KOPT-K1 (cell line): ENCODE results near the gene VIPR2.
A peak's percentile ranks its signal among the peaks of the same experiment; 100 is the strongest.
"Not testable (repeated sequence)": the region's sequence is repeated elsewhere in the genome, so short reads cannot be mapped to it uniquely, and the experiment has no call there.

Experiments
- H3K27ac ChIP-seq: fragments of 200-600 bp; sonication (generic); 2 replicates; pipeline ENCODE4 v1.5.1; 2016; ENCODE audit warnings: antibody characterized with exemption, mild to moderate bottlenecking, low read depth, low read length; ENCODE audit not compliant: poor library complexity, severe bottlenecking
- H3K36me3 ChIP-seq: fragments of 200-600 bp; sonication (generic); 2 replicates; pipeline ENCODE4 v1.5.1; 2017; ENCODE audit warnings: antibody characterized with exemption, mild to moderate bottlenecking, low read length, moderate library complexity; ENCODE audit not compliant: insufficient read depth
- H3K9me3 ChIP-seq: fragments of 200-600 bp; sonication (generic); 2 replicates; pipeline ENCODE4 v1.5.1; 2017; ENCODE audit warnings: antibody characterized with exemption, low read length, mild to moderate bottlenecking; ENCODE audit not compliant: insufficient read depth, poor library complexity, severe bottlenecking

Gene VIPR2

GRCh38 chr7:159144758-159145489 is at the start of gene VIPR2:
VIPR2 (minus strand) TSS chr7:159144867; CDS start chr7:159144771, 96 bp downstream.
- Histone ChIP-seq H3K36me3 (peaks cover 25% of the 10 kb centered on the region), H3K9me3 (peaks cover 4% of the 10 kb centered on the region), H3K27ac (peak within 1 kb of the TSS; percentile 93)

- H3K36me3 ChIP-seq: no peaks in the 10 kb centered on the region
- no peak overlapping the region for H3K27ac ChIP-seq
- peaks cover under 1% of the 10 kb centered on the region for H3K9me3 ChIP-seq
Measured at GRCh38 chr7:159193543-159194090, 49.0 kb upstream of the VIPR2 start.

DNA sequence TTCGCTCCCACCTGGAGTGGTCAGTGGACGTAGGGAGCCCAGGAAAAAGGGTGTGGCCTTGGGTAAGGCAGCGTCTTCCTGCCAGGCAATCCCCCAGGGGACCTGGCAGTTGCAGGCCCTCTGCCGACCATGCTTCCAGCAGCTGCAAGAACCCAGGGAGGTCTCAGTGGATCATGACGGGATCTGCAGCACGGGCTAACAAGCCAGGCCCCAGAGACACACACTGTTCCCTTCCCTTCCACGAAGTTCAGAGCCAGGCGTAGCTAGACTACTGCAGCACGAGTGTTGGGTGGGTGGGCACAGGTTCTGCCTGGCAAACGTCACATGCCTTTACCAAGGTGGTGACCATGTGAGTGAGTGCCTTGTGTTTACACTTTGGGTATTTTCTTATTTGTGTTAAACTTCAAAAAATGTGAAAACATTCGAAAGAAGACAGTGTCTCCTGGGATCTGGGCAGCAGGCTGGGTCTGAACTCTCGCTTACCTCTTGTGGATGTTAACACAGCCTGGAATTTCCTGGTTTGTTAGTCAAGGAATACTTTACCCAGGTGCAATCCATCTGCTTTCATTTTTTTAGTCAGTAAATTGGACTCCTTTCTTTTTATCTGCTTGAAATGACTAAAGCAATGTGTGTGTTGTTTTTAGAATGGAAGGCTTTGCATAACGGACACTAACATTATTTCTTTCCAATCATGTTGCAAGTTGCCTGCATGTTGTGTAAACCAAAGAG is 48.2 kb upstream of the VIPR2 start:
- Histone ChIP-seq H3K27ac (no peak overlapping the region), H3K36me3 (no peaks in the 10 kb centered on the region), H3K9me3 (peaks cover 6% of the 10 kb centered on the region)

GRCh38 chr7:159192013-159192412 is 47.3 kb upstream of the VIPR2 start:
- no peak overlapping the region for H3K27ac ChIP-seq
- no peaks in the 10 kb centered on the region for H3K36me3 ChIP-seq
- peaks cover 15% of the 10 kb centered on the region for H3K9me3 ChIP-seq

GRCh38 chr7:159191236-159191635 is 46.6 kb upstream of the VIPR2 start:
- Histone ChIP-seq H3K9me3 (peaks cover 22% of the 10 kb centered on the region), H3K27ac (no peak overlapping the region), H3K36me3 (no peaks in the 10 kb centered on the region)

DNA sequence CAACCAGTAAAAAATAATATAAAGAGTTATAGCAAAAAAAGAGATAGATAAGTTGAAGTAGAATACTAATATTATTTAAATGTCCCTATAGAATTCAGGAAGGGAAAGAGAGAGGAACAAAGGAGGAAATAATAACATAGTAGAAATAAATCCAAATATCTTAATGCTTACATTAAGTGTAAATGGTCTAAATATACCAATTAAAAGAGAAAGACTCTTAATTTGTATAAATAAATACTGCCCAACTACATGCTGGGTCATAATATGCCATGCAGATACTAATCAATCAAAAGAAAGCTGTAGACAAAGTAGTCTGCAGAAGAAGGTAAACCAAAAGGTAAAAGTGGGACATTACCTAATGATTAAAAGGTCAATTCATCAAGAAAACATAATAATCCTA is 43.3 kb upstream of the VIPR2 start:
- Histone ChIP-seq H3K9me3 (peaks cover 46% of the 10 kb centered on the region), H3K27ac (no peak overlapping the region), H3K36me3 (no peaks in the 10 kb centered on the region)

DNA sequence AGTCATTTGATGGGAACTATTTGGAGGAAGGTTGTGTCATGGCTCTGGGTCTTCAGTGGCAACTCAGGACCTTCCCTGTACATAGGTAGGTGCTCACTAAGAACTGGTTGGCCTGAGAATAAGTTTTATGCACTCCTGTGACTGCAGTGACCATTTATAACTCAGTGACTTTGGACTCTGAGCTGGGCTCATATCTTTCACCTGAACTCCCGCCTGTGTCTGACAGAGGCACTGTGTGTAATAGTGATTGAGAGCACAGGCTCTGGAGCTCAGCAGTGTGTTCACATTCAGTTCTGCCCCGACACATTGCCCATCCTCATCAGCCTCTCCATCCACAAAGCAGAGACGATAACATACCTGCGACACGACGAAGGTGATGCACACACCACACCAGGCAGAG is 34.6 kb upstream of the VIPR2 start:
- Histone ChIP-seq H3K9me3 (peaks cover 73% of the 10 kb centered on the region), H3K36me3 (no peaks in the 10 kb centered on the region)

DNA sequence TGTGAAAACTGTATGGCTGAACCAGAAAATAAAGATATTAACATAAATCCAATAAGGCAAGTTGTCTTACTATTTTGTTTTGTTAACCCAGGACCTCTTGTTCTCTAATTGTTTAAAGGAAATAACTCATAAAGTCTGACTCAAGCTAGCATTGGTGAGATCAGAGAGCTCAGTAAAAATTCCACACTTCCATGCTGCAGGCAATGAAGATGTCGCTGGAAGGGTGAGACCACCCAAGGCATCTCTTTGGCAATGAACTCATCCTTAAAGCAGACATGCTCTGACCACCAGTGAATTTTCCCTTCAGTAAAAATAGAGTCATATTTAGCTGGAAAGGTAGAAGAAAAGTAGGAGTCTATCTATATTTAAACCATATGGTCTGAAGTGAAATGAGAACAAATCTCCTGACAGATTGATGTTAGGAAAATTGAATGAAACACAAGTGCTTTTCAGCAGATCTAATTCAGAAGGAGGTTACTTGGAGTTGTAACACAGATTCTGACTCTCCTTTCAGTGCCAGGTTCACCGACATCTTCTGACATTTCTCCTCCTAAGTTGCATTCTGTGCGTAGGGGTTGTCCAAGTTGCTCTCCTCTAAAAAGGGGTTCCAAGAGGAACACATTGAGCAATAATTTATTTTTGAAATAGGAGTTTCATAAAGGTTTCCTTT is 32.8 kb upstream of the VIPR2 start:
- Histone ChIP-seq H3K9me3 (peaks cover 79% of the 10 kb centered on the region), H3K27ac (no peak overlapping the region), H3K36me3 (no peaks in the 10 kb centered on the region)

More for the DNA sequence above, 34.6 kb upstream of the VIPR2 start:
- no peak overlapping the region for H3K27ac ChIP-seq

GRCh38 chr7:159175792-159176191 is 31.1 kb upstream of the VIPR2 start:
- Histone ChIP-seq H3K27ac (no peak overlapping the region), H3K9me3 (peaks cover 73% of the 10 kb centered on the region), H3K36me3 (no peaks in the 10 kb centered on the region)

DNA sequence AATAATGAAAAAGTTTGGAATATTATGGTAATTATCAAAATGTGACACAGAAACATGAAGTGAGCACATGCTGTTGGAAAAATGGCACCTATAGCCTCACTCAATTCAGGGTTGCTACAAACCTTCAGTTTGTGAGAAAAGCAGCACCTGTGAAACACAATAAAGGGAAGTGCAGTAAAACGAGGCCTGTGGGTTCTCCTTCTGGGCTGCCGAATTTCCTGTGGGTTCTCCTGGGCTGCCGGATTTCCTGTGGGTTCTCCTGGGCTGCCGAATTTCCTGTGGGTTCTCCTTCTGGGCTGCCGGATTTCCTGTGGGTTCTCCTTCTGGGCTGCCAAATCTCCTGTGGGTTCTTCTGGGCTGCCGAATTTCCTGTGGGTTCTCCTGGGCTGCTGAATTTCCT is 30.4 kb upstream of the VIPR2 start:
- H3K9me3 ChIP-seq: peaks cover 75% of the 10 kb centered on the region
- not testable (repeated sequence) for H3K36me3 ChIP-seq
- H3K27ac ChIP-seq: peak overlapping the region; percentile 17

- Histone ChIP-seq H3K27ac (no peak overlapping the region), H3K36me3 (no peaks in the 10 kb centered on the region), H3K9me3 (peaks cover 78% of the 10 kb centered on the region)
Measured at GRCh38 chr7:159172400-159172799, 27.7 kb upstream of the VIPR2 start.

DNA sequence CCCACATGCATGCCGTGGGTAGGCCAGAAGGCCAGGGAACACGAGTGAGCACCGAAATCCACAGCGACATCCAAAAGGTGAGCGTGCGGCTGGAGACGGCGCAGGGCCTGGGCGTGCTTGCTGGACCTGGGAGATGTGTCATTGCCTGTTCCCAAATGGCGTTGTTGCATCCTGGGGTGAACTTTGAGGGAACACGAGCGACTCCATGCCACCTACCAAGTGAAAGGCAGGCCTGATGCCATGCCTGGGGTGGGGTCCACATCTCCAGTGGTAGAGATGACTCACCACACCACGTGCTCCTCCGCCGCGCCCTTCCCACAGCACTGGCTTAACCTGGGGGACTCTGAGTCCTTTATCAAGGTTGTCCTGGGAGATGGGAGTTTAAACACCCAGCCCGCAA is 24.7 kb upstream of the VIPR2 start:
- peaks cover 65% of the 10 kb centered on the region for H3K9me3 ChIP-seq
- no peak overlapping the region for H3K27ac ChIP-seq
- no peaks in the 10 kb centered on the region for H3K36me3 ChIP-seq

GRCh38 chr7:159167139-159167538 is 22.5 kb upstream of the VIPR2 start:
- H3K36me3 ChIP-seq: no peaks in the 10 kb centered on the region
- no peak overlapping the region for H3K27ac ChIP-seq
- peaks cover 45% of the 10 kb centered on the region for H3K9me3 ChIP-seq

- no peaks in the 10 kb centered on the region for H3K36me3 ChIP-seq
- no peak overlapping the region for H3K27ac ChIP-seq
- peaks cover 45% of the 10 kb centered on the region for H3K9me3 ChIP-seq
Measured at GRCh38 chr7:159166530-159166929, 21.9 kb upstream of the VIPR2 start.

GRCh38 chr7:159165352-159165751 is 20.7 kb upstream of the VIPR2 start:
- Histone ChIP-seq H3K36me3 (no peaks in the 10 kb centered on the region), H3K27ac (no peak overlapping the region), H3K9me3 (peaks cover 35% of the 10 kb centered on the region)
